Ovary (tissue), 3 donors: ENCODE results near the gene ABLIM1.

Experiments
- CTCF ChIP-seq, 3 donors: fragments of 450-650 bp in 2 of 3; fragments of 200-600 bp in 1 of 3; IDR thresholded peaks; one replicate each; pipeline versions ENCODE4 v1.5.1 to v1.8.0; 2016 to 2022; ENCODE audit warnings: antibody characterized with exemption in 3 of 3, mild to moderate bottlenecking in 1 of 3
- EP300 ChIP-seq: sonication (generic); formaldehyde crosslinking; IDR thresholded peaks from one replicate; pipeline ENCODE4 v1.6.1; 2017; ENCODE audit warnings: antibody characterized with exemption
- donor health status: DM: no; HTN: no; CAD: no.

DNA sequence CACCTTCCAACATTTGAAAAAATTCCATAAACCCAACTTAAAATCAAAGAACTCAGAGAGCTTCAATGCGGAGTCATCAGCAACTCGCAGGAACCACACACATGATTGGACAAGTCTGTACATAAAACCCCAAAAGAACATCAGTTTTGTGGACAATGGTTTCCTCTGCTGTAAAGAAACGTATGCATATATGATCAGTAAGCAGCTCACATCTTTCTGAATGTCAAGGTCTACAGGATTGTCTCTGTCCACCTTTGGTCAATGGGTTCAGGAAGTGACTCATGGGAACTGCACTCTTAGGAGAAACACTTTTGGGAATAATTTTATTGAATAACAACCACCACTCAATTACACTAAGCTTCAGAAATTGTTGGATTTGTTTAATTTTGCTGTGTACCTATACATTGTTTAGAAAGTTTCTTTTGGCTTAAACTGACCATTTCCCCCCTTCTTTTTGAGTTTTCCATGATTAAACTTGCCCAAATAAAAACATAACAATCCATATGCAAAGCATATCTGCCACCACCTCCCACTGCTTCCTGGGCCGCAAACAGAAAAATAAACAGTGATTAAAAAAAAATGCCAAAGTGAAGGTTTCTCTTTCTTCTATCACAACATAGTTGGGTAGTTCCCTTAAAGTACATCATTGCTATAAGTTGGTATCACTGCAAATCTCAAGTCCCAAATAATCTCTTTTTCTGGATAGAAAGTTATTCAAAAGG, 226.5 kb downstream of the ABLIM1 start:
- TF ChIP-seq CTCF (IDR thresholded peaks at IDR 0.05), result no peak
- no peak for TF ChIP-seq EP300
